Cardiac fibroblast (primary cell): ENCODE measurements around the gene ZNF276.

ENCODE experiments used
- DNase-seq, 2 donors: peaks; one replicate each; pipeline versions ENCODE4 v3.0.0 to v3.0.0-alpha.2; 2010; ENCODE audit warnings: low read depth in 2 of 2
- H3K4me3 ChIP-seq, 2 donors: replicated peaks in 1 of 2; 1 replicate in 1 of 2; 2 replicates in 1 of 2; pipeline ENCODE4 v1.5.1; 2011; ENCODE audit warnings: low read depth in 2 of 2, low read length in 2 of 2, mild to moderate bottlenecking in 2 of 2, moderate library complexity in 1 of 2
- TF ChIP-seq, protein P1 (sequence below): IDR thresholded peaks from one replicate; pipeline ENCODE4 v1.5.1; 2011; ENCODE audit warnings: low read depth, mild to moderate bottlenecking, low read length, inconsistent platforms

Gene ZNF276

GRCh38 chr16:89739383-89739782 lies 18.0 kb downstream of the ZNF276 start:
- no peak overlapping the region for H3K4me3 ChIP-seq
- no peak for DNase-seq
- TF ChIP-seq, protein P1, sequence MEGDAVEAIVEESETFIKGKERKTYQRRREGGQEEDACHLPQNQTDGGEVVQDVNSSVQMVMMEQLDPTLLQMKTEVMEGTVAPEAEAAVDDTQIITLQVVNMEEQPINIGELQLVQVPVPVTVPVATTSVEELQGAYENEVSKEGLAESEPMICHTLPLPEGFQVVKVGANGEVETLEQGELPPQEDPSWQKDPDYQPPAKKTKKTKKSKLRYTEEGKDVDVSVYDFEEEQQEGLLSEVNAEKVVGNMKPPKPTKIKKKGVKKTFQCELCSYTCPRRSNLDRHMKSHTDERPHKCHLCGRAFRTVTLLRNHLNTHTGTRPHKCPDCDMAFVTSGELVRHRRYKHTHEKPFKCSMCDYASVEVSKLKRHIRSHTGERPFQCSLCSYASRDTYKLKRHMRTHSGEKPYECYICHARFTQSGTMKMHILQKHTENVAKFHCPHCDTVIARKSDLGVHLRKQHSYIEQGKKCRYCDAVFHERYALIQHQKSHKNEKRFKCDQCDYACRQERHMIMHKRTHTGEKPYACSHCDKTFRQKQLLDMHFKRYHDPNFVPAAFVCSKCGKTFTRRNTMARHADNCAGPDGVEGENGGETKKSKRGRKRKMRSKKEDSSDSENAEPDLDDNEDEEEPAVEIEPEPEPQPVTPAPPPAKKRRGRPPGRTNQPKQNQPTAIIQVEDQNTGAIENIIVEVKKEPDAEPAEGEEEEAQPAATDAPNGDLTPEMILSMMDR, result no peak

GRCh38 chr16:89741342-89742014 lies 20.1 kb downstream of the ZNF276 start:
- H3K4me3 ChIP-seq, result no peak overlapping the region
- DNase-seq, result no peak
- TF ChIP-seq, protein P1, result no peak

DNA sequence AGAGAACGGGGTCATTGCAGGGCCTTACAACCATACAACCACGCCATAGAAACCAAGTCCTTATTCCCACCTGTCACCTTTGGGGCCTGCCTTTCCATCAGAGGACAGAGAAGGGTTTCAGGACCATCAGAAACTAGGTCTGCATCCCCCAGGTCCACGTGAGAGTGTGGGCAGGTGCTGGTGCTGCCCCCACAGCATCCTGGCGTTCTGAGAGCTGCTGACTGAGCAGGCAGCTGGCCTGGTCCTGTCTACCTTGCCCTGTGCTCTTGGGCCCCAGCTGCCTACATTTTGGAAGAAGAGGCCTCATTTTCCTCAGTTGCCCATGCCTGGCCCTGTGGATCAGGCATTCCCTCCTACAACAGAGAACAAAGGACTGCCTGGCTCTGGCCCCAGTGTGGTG lies 21.6 kb downstream of the ZNF276 start:
- no peak overlapping the region for H3K4me3 ChIP-seq
- TF ChIP-seq, protein P1, result no peak
- no peak for DNase-seq

- DNase-seq, result no peak
- no peak overlapping the region for H3K4me3 ChIP-seq
- TF ChIP-seq, protein P1, result no peak
Measured at GRCh38 chr16:89744813-89745212, 23.5 kb downstream of the ZNF276 start.

GRCh38 chr16:89746043-89746442 lies 24.7 kb downstream of the ZNF276 start:
- no peak for DNase-seq
- TF ChIP-seq, protein P1, result no peak
- H3K4me3 ChIP-seq, result no peak overlapping the region

GRCh38 chr16:89748076-89748475 lies 26.7 kb downstream of the ZNF276 start:
- no peak overlapping the region for H3K4me3 ChIP-seq
- TF ChIP-seq, protein P1, result no peak
- no peak for DNase-seq

- TF ChIP-seq, protein P1, result no peak
- no peak overlapping the region for H3K4me3 ChIP-seq
- no peak for DNase-seq
Measured at GRCh38 chr16:89748921-89749320, 27.6 kb downstream of the ZNF276 start.
